K562 (cell line): ENCODE results near the gene NUCKS1. TPM values are rescaled to one million over a fixed set of nuclear protein-coding genes. Genes with fewer than 3 reads are reported as not detected.

Experiments
- ATF7 ChIP-seq: fragments of 450-650 bp; IDR thresholded peaks from 2 replicates; pipeline ENCODE4 v1.7.1; 2014; ENCODE audit warnings: mild to moderate bottlenecking, moderate library complexity
- BACH1 ChIP-seq: fragments of 200-800 bp; sonication (Bioruptor generic); IDR thresholded peaks from 2 replicates; pipeline ENCODE4 v1.6.1; 2016; ENCODE audit warnings: missing genetic modification characterization, missing compliant biosample characterization
- CBFB ChIP-seq: sonication (generic); formaldehyde crosslinking; IDR thresholded peaks from 2 replicates; pipeline ENCODE4 v1.4.0; 2020; ENCODE audit warnings: mild to moderate bottlenecking, missing genetic modification reagents
- DPF2 ChIP-seq: fragments of 450-650 bp; IDR thresholded peaks from 2 replicates; pipeline ENCODE4 v1.6.1; 2016
- ETV1 ChIP-seq: fragments of 450-650 bp; conservative IDR thresholded peaks from 2 replicates; pipeline ENCODE4 v1.6.1; 2016; ENCODE audit warnings: missing genetic modification characterization, control low read depth, low read depth, missing compliant biosample characterization
- GTF2E2 ChIP-seq: fragments of 200-800 bp; sonication (Bioruptor generic); IDR thresholded peaks from 2 replicates; pipeline ENCODE4 v1.6.1; 2016; ENCODE audit warnings: missing genetic modification characterization, missing compliant biosample characterization
- IRF9 ChIP-seq: fragments of 450-650 bp; IDR thresholded peaks from 2 replicates; pipeline ENCODE4 v1.6.1; 2016; ENCODE audit warnings: missing biosample characterization, missing genetic modification characterization
- KDM2B ChIP-seq: fragments of 250-450 bp; sonication (Bioruptor Pico); IDR thresholded peaks from 2 replicates; pipeline ENCODE4 v1.8.0; 2021; ENCODE audit warnings: mild to moderate bottlenecking, moderate library complexity
- MIER1 ChIP-seq: fragments of 450-650 bp; IDR thresholded peaks from 2 replicates; pipeline ENCODE4 v1.6.1; 2016; ENCODE audit warnings: antibody characterized with exemption, mild to moderate bottlenecking, low read depth
- NFXL1 ChIP-seq: fragments of 450-650 bp; formaldehyde crosslinking; IDR thresholded peaks from 2 replicates; pipeline ENCODE4 v1.4.0; 2021; ENCODE audit warnings: mild to moderate bottlenecking
- PHF20 ChIP-seq: fragments of 450-650 bp; IDR thresholded peaks from 2 replicates; pipeline ENCODE4 v1.6.1; 2018; ENCODE audit not compliant: partially characterized antibody
- RAD21 ChIP-seq, 2 experiments: fragments of 250-450 bp in 1 of 2; fragments of 450-650 bp in 1 of 2; sonication (Bioruptor Pico) in 1 of 2; formaldehyde crosslinking in 1 of 2; IDR thresholded peaks in 1 of 2; conservative IDR thresholded peaks in 1 of 2; 2 replicates each; pipeline versions ENCODE4 v1.4.0 to v1.8.0; 2020 to 2022; ENCODE audit warnings: mild to moderate bottlenecking in 2 of 2, moderate library complexity in 1 of 2
- TRIM25 ChIP-seq: fragments of 450-650 bp; IDR thresholded peaks from 2 replicates; pipeline ENCODE4 v1.7.0; 2016; ENCODE audit warnings: borderline replicate concordance
- TRIM28 ChIP-seq: fragments of 450-650 bp; IDR thresholded peaks from 2 replicates; pipeline ENCODE4 v1.6.1; 2017
- ZKSCAN3 ChIP-seq: fragments of 250-450 bp; sonication (Bioruptor Pico); IDR thresholded peaks from 2 replicates; pipeline ENCODE4 v1.4.0; 2020
- ZNF77 ChIP-seq: fragments of 250-450 bp; sonication (Bioruptor Pico); IDR thresholded peaks from 2 replicates; pipeline ENCODE4 v1.5.0; 2020
- ZZZ3 ChIP-seq: fragments of 450-650 bp; IDR thresholded peaks from 2 replicates; pipeline ENCODE4 v1.6.1; 2016; ENCODE audit warnings: antibody characterized with exemption, mild to moderate bottlenecking, moderate library complexity
- polyA plus RNA-seq, 8 experiments: library from polyadenylated mRNA; depleted of rRNA in 4 of 8; stranded (reverse) in 5 of 8; unstranded in 3 of 8; fragments of >200 nt; fragmentation: Nextera tagmentation in 2 of 8; fragmentation: Illumina TruSeq in 1 of 8; extraction: Ambion mirVana in 2 of 8; extraction: Trizol in 1 of 8; gene quantifications; 2 replicates each; pipeline versions ENCODE4 v1.2.1 to v1.2.3, GENCODE V29; 2011 to 2014; ENCODE audit warnings: inconsistent platforms in 1 of 8, missing spikeins in 1 of 8
- total RNA-seq, 7 experiments: library from RNA; depleted of rRNA in 6 of 7; stranded (reverse); fragments of >200 nt in 6 of 7; fragmentation: Illumina TruSeq in 2 of 7; extraction: Trizol in 2 of 7; gene quantifications; 2 replicates each; pipeline versions ENCODE4 v1.2.1 to v1.2.3, GENCODE V29; 2011 to 2021; ENCODE audit warnings: low replicate concordance in 1 of 7
- TF ChIP-seq, protein P1 (sequence below): fragments of 250-450 bp; sonication (Bioruptor Pico); IDR thresholded peaks from 2 replicates; pipeline ENCODE4 v1.4.0; 2020; ENCODE audit warnings: mild to moderate bottlenecking, moderate library complexity, borderline replicate concordance
- TF ChIP-seq, protein P2 (sequence below): fragments of 450-650 bp; IDR thresholded peaks from 2 replicates; pipeline ENCODE4 v1.6.1; 2016; ENCODE audit warnings: low read depth, mild to moderate bottlenecking, moderate library complexity

NUCKS1 gene
- total and polyA plus RNA-seq, 9 of the 15 experiments (the other 6 are each of a cell fraction or from before 2014, with no cell fraction given): 66.7 to 244 (median 149) TPM

DNA sequence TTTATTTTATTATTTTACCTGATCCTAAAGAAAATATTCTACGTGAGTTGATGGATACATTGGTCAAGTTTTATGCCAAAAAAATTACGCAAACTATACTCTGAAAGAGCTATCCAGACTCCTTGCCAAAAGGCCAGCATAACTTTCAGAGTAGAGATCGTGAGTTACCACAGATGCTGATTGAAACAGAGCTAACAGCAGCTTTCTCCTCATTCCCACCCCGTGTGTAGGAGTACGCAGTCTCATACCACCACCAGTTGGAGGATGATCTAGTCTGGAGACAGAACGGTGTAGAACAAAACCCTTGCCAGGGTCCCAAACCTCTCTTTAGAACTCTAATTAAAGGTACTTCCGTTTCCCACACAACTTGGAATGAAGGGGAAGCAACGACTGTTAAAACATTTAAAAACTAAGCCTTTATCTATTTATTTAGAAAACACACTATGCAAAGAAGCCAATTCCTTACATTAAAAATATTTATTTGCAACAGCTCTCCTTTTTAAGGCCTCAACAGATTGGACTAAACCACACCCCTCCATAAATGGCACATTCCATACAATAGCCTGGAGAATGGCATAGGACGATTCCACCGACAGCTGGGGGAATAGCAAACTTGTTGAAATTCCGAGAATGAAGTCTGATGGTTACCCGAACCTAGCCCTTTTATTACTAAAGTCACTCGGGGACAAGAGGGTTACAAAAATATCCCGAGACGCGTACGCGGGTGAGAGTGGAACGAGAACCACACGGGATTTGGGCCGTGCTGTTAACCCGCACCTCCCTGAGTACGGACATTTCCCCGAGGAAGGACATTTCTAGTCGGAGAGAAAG lies 1.4 kb downstream of the NUCKS1 start (continued):
- TF ChIP-seq TRIM25 (0 out of 2 replicates have a peak, but pooled peaks have one; percentile 16), TRIM28 (no peak), MIER1 (no peak), ZNF77 (no peak), RAD21 (CRISPR knock-in tag; conservative IDR thresholded peaks at IDR 0.05 in 1 of 2, IDR thresholded peaks at IDR 0.05 in 1 of 2) (peak in 1 of 2 experiments; percentile 4; a peak in 1 of 4 replicates), ATF7 (peak; percentile 96), ETV1 (tag) (no peak; the same call in 1 of the 2 replicates), DPF2 (0 out of 2 replicates have a peak, but pooled peaks have one; percentile 43), KDM2B (CRISPR knock-in tag) (no peak), PHF20 (peak; percentile 13), CBFB (no peak), GTF2E2 (tag) (0 out of 2 replicates have a peak, but pooled peaks have one; percentile 50), NFXL1 (no peak), ZKSCAN3 (CRISPR knock-in tag) (no peak), BACH1 (tag) (0 out of 2 replicates have a peak, but pooled peaks have one; percentile 33), IRF9 (tag) (no peak), ZZZ3 (no peak)
- TF ChIP-seq, protein P1, sequence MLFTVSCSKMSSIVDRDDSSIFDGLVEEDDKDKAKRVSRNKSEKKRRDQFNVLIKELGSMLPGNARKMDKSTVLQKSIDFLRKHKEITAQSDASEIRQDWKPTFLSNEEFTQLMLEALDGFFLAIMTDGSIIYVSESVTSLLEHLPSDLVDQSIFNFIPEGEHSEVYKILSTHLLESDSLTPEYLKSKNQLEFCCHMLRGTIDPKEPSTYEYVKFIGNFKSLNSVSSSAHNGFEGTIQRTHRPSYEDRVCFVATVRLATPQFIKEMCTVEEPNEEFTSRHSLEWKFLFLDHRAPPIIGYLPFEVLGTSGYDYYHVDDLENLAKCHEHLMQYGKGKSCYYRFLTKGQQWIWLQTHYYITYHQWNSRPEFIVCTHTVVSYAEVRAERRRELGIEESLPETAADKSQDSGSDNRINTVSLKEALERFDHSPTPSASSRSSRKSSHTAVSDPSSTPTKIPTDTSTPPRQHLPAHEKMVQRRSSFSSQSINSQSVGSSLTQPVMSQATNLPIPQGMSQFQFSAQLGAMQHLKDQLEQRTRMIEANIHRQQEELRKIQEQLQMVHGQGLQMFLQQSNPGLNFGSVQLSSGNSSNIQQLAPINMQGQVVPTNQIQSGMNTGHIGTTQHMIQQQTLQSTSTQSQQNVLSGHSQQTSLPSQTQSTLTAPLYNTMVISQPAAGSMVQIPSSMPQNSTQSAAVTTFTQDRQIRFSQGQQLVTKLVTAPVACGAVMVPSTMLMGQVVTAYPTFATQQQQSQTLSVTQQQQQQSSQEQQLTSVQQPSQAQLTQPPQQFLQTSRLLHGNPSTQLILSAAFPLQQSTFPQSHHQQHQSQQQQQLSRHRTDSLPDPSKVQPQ (CRISPR knock-in tag): no peak
- TF ChIP-seq, protein P2, sequence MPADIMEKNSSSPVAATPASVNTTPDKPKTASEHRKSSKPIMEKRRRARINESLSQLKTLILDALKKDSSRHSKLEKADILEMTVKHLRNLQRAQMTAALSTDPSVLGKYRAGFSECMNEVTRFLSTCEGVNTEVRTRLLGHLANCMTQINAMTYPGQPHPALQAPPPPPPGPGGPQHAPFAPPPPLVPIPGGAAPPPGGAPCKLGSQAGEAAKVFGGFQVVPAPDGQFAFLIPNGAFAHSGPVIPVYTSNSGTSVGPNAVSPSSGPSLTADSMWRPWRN: no peak
